ENCODE data around the gene MDGA2.

DNA sequence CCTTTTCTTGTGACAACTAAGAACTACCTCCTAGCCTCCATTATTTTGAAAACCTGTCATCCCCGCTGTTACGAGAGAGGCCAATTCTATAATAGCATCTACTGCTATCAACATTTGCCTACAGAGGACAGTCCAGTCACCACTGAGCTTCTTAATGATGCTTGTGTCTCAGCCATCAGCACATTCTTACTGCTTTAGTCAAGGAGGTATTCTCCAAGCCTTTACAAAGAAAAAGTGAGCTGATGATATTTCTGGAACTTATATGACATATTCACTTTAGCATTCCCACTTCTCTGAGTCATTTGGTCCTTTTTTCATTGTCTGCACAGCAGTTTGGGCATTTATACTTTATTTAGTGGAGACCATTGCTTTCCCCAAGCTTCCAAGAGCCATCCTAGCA lies 526.1 kb downstream of the MDGA2 start:
- TF ChIP-seq, protein P1, sequence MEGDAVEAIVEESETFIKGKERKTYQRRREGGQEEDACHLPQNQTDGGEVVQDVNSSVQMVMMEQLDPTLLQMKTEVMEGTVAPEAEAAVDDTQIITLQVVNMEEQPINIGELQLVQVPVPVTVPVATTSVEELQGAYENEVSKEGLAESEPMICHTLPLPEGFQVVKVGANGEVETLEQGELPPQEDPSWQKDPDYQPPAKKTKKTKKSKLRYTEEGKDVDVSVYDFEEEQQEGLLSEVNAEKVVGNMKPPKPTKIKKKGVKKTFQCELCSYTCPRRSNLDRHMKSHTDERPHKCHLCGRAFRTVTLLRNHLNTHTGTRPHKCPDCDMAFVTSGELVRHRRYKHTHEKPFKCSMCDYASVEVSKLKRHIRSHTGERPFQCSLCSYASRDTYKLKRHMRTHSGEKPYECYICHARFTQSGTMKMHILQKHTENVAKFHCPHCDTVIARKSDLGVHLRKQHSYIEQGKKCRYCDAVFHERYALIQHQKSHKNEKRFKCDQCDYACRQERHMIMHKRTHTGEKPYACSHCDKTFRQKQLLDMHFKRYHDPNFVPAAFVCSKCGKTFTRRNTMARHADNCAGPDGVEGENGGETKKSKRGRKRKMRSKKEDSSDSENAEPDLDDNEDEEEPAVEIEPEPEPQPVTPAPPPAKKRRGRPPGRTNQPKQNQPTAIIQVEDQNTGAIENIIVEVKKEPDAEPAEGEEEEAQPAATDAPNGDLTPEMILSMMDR (IDR thresholded peaks at IDR 0.05) = no peak
- no peak for TF ChIP-seq POLR2A (IDR thresholded peaks at IDR 0.05)

All from Peyer's patch (tissue), 4 donors.